Heart left ventricle (tissue), 16 donors: ENCODE results near the gene TLE2. TPM values are rescaled to one million over a fixed set of nuclear protein-coding genes. Genes with fewer than 3 reads are reported as not detected.

Experiments used
- ATAC-seq, 4 donors: fragments of 200-7000 bp; cut with Tn5 transposase; one replicate each; pipeline ENCODE4 v1.9.1; 2020 to 2022; ENCODE audit warnings: moderate library complexity in 4 of 4, mild to moderate bottlenecking in 3 of 4, moderate number of reproducible peaks in 1 of 4
- DNase-seq, 5 donors: peaks; one replicate each; pipeline ENCODE4 v3.0.0-alpha.2; 2020
- H3K27ac ChIP-seq, 12 donors: fragments of 200-600 bp; sonication (generic) in 4 of 12; one replicate each; pipeline versions ENCODE4 v1.5.0 to v1.8.0; 2016 to 2022; ENCODE audit warnings: mild to moderate bottlenecking in 2 of 12
- H3K27me3 ChIP-seq, 9 donors: fragments of 200-600 bp; sonication (generic) in 2 of 9; one replicate each; pipeline versions ENCODE4 v1.5.1 to v1.8.0; 2016 to 2022; ENCODE audit warnings: mild to moderate bottlenecking in 3 of 9
- H3K36me3 ChIP-seq, 9 donors: fragments of 200-600 bp; sonication (generic) in 2 of 9; one replicate each; pipeline versions ENCODE4 v1.5.0 to v1.8.0; 2018 to 2022; ENCODE audit warnings: mild to moderate bottlenecking in 2 of 9
- H3K4me1 ChIP-seq, 12 donors: fragments of 200-600 bp; sonication (generic) in 4 of 12; one replicate each; pipeline versions ENCODE4 v1.5.0 to v1.8.0; 2016 to 2022; ENCODE audit warnings: mild to moderate bottlenecking in 3 of 12
- H3K4me3 ChIP-seq, 12 donors: fragments of 200-600 bp; sonication (generic) in 4 of 12; one replicate each; pipeline versions ENCODE4 v1.5.0 to v1.8.0; 2017 to 2022; ENCODE audit warnings: mild to moderate bottlenecking in 9 of 12, moderate library complexity in 4 of 12
- H3K9me3 ChIP-seq, 12 donors: fragments of 200-600 bp; sonication (generic) in 4 of 12; one replicate each; pipeline versions ENCODE4 v1.5.0 to v1.8.0; 2016 to 2022; ENCODE audit warnings: mild to moderate bottlenecking in 1 of 12
- CTCF ChIP-seq, 12 donors: fragments of 200-600 bp; sonication (generic) in 4 of 12; IDR thresholded peaks; one replicate each; pipeline versions ENCODE4 v1.5.0 to v1.8.0; 2018 to 2022; ENCODE audit warnings: antibody characterized with exemption in 12 of 12, mild to moderate bottlenecking in 5 of 12
- POLR2A ChIP-seq, 2 donors: fragments of 450-650 bp; IDR thresholded peaks; one replicate each; pipeline ENCODE4 v1.6.1; 2017; ENCODE audit warnings: antibody characterized with exemption in 2 of 2, mild to moderate bottlenecking in 2 of 2, moderate library complexity in 2 of 2
- WGBS, 4 donors: extraction: QIAGEN DNeasy Blood & Tissue Kit in 2 of 4; methylation state at CpG; one replicate each; pipeline versions ENCODE4 v1.1.5 to v1.1.7; 2013 to 2018; 5-methylcytosine and 5-hydroxymethylcytosine counted together
- intact Hi-C, 10 donors: fragments of 100-400 bp; cut with DNase I; formaldehyde crosslinking; loops; one replicate each; pipeline versions ENCODE4 v1.11.1 to v1.14.2; 2022
- polyA plus RNA-seq, 2 donors: library from polyadenylated mRNA; stranded (reverse); fragments of 200-250 nt; gene quantifications; one replicate each; pipeline ENCODE4 v1.2.3, GENCODE V29; 2013
- total RNA-seq, 9 donors: library from RNA; depleted of rRNA in 2 of 9; stranded (reverse); fragments of >200 nt in 2 of 9; fragmentation: NEBNext Ultra II Directional in 3 of 9; extraction: Animal tissue kit (Norgen Biotek cat#: 25700) in 3 of 9; gene quantifications; one replicate each; pipeline versions ENCODE4 v1.1.0 to v1.2.4, GENCODE V29; 2016 to 2023
- donor health status: ischemic (EF 13 %, LVEDD 7.1; RV severe dilation, severe dysfunction).
- donor health status: healthy with polysubstance abuse.
- donor health status: DM: no; HTN: yes; CAD: no.
- donor health status: DM: no; HTN: no; CAD: no.
- donor health status: ischemic (EF 25% LVEDD 6.9; RV normal size, moderate dysfunction).
- donor health status: ischemic (EF 25% LVEDD 5.7; RV mildly dilated, moderate dysfunction).
- donor health status: healthy.
- donor health status: DM: yes; HTN: yes; CAD: no.
- donor health status: ischemic (EF 35%, LVEDD 5.7; RV mildly dilated, moderate dysfunction).
- donor health status: nonischemic (EF 11% LVEDD 7.7; RV severe dilation, severe dysfunction).
- donor health status: DM: yes; HTN: yes; CAD: no.
- donor health status: PGD.
- donor health status: ischemic (EF 29% LVEDD 5.4; RV normal size, mild dysfunction).
- donor health status: nonischemic (EF 23%, LVEDD 6.1; RV moderate dilation, normal function).

The TLE2 gene
- total and polyA plus RNA-seq, 11 donors, result 34.6 to 75.1 (median 40.5) TPM

GRCh38 chr19:2960120-2960519 is 69.0 kb downstream of the TLE2 start:
- Histone ChIP-seq H3K4me1 (peaks cover 0 to 7% (median 0%) of the 10 kb centered on the region in 12 donors), H3K27ac (no peak overlapping the region), H3K9me3 (no peaks in the 10 kb centered on the region), H3K36me3 (no peaks in the 10 kb centered on the region), H3K27me3 (no peaks in the 10 kb centered on the region), H3K4me3 (no peak overlapping the region)
- ATAC-seq (no peak), DNase-seq (no peak)
- TF ChIP-seq CTCF (IDR thresholded peaks at IDR 0.05) (no peak), POLR2A (IDR thresholded peaks at IDR 0.05) (no peak)
- 85 to 89% (median 88%) methylated on average over 12 of the region's 12 CpGs for WGBS, 4 donors
- intact Hi-C loops, result loop anchor here in 5 of 10 donors (5.0 to 10.0 kb wide), 5 partner anchors 112 to 202 kb away; no protein-coding TSS in a partner anchor

- no peaks in the 10 kb centered on the region for H3K27me3 ChIP-seq
- no peak for TF ChIP-seq CTCF (IDR thresholded peaks at IDR 0.05)
- TF ChIP-seq POLR2A (IDR thresholded peaks at IDR 0.05), result no peak
- ATAC-seq, result no peak
- no peaks in the 10 kb centered on the region for H3K9me3 ChIP-seq
- no peak for DNase-seq
- WGBS, 4 donors, result 93 to 95% (median 93%) methylated on average over 5 of the region's 5 CpGs
- no peak overlapping the region for H3K27ac ChIP-seq
- H3K4me3 ChIP-seq, result no peak overlapping the region
- H3K4me1 ChIP-seq, result peaks cover 0 to 4% (median 0%) of the 10 kb centered on the region in 12 donors
- intact Hi-C loops, result loop anchor here in 5 of 10 donors (5.0 to 10.0 kb wide), 6 partner anchors 105 to 208 kb away; partner anchors contain the start of gene TLE5 (in 1 of the 5)
- no peaks in the 10 kb centered on the region for H3K36me3 ChIP-seq
Observed at GRCh38 chr19:2957160-2957559, 71.9 kb downstream of the TLE2 start.

- ATAC-seq (no peak), DNase-seq (no peak)
- no peaks in the 10 kb centered on the region for H3K27me3 ChIP-seq
- intact Hi-C loops, result loop anchor here in 7 of 10 donors (2.0 to 10.0 kb wide), 7 partner anchors 66 to 212 kb away; no protein-coding TSS in a partner anchor
- H3K27ac ChIP-seq, result no peak overlapping the region
- H3K36me3 ChIP-seq, result no peaks in the 10 kb centered on the region
- no peaks in the 10 kb centered on the region for H3K9me3 ChIP-seq
- H3K4me3 ChIP-seq, result no peak overlapping the region
- 68 to 74% (median 70%) methylated on average over 8 to 9 of the region's 9 CpGs for WGBS, 4 donors
- no peak for TF ChIP-seq CTCF (IDR thresholded peaks at IDR 0.05)
- no peak for TF ChIP-seq POLR2A (IDR thresholded peaks at IDR 0.05)
- H3K4me1 ChIP-seq, result peaks cover 0 to 16% (median 12%) of the 10 kb centered on the region in 12 donors
Observed at GRCh38 chr19:2952953-2953481, 76.1 kb downstream of the TLE2 start.

GRCh38 chr19:2950286-2951124 is 78.6 kb downstream of the TLE2 start:
- no peaks in the 10 kb centered on the region for H3K9me3 ChIP-seq
- H3K27ac ChIP-seq, result peak overlapping the region; percentile 89 to 99 (median 96)
- peaks cover 0 to 20% (median 14%) of the 10 kb centered on the region in 12 donors for H3K4me1 ChIP-seq
- DNase-seq (peak; percentile 100), ATAC-seq (peak; percentile 96 to 98 (median 97))
- no peak for TF ChIP-seq CTCF (IDR thresholded peaks at IDR 0.05)
- TF ChIP-seq POLR2A (IDR thresholded peaks at IDR 0.05), result peak in 1 of 2 donors; percentile 90
- H3K36me3 ChIP-seq, result no peaks in the 10 kb centered on the region
- H3K4me3 ChIP-seq, result peak overlapping the region; percentile 41 to 93 (median 80)
- WGBS, 4 donors, result 0 to 1% (median 0%) methylated on average over 40 to 53 of the region's 53 CpGs
- H3K27me3 ChIP-seq, result no peaks in the 10 kb centered on the region
- intact Hi-C loops, result loop anchor here in 7 of 10 donors (1.0 to 10.0 kb wide), 8 partner anchors 27 to 214 kb away; partner anchors contain the start of gene TLE6 (in 1 of the 7)
